HL-60 (cell line): ENCODE results near the gene OR52I2.

Experiments used
- DNase-seq, 2 experiments: peaks; one replicate each; pipeline ENCODE4 v3.0.0-alpha.2; 2010 to 2020; ENCODE audit warnings: low read depth in 1 of 2, low spot score in 1 of 2
- H3K27ac ChIP-seq: fragments of 250-450 bp; sonication (Bioruptor Pico); replicated peaks from 2 replicates; pipeline ENCODE4 v1.5.1; 2020; ENCODE audit warnings: mild to moderate bottlenecking, moderate library complexity
- H3K27me3 ChIP-seq: fragments of 250-450 bp; sonication (Bioruptor Pico); 2 replicates; pipeline ENCODE4 v1.5.1; 2021; ENCODE audit warnings: mild to moderate bottlenecking, moderate library complexity; ENCODE audit not compliant: insufficient read depth, poor library complexity, severe bottlenecking
- H3K4me3 ChIP-seq: replicated peaks from 2 replicates; pipeline ENCODE4 v1.5.1; 2011; ENCODE audit warnings: mild to moderate bottlenecking, control low read depth, low read length; ENCODE audit not compliant: insufficient read depth
- GABPA ChIP-seq: IDR thresholded peaks from 2 replicates; pipeline ENCODE4 v1.6.1; 2012; ENCODE audit warnings: low read depth
- POLR2AphosphoS5 ChIP-seq: IDR thresholded peaks from 2 replicates; pipeline ENCODE4 v1.6.1; 2012; ENCODE audit warnings: low read depth
- SPI1 ChIP-seq: IDR thresholded peaks from 2 replicates; pipeline ENCODE4 v1.6.1; 2012; ENCODE audit warnings: low read depth, mild to moderate bottlenecking, borderline replicate concordance
- TF ChIP-seq, protein P1 (sequence below): IDR thresholded peaks from one replicate; pipeline ENCODE4 v1.5.1; 2011; ENCODE audit warnings: low read length, control low read depth, inconsistent platforms; ENCODE audit not compliant: insufficient read depth
- TF ChIP-seq, protein P2 (sequence below): IDR thresholded peaks from 2 replicates; pipeline ENCODE4 v1.6.1; 2012; ENCODE audit warnings: low read depth; ENCODE audit not compliant: insufficient replicate concordance

The OR52I2 gene

DNA sequence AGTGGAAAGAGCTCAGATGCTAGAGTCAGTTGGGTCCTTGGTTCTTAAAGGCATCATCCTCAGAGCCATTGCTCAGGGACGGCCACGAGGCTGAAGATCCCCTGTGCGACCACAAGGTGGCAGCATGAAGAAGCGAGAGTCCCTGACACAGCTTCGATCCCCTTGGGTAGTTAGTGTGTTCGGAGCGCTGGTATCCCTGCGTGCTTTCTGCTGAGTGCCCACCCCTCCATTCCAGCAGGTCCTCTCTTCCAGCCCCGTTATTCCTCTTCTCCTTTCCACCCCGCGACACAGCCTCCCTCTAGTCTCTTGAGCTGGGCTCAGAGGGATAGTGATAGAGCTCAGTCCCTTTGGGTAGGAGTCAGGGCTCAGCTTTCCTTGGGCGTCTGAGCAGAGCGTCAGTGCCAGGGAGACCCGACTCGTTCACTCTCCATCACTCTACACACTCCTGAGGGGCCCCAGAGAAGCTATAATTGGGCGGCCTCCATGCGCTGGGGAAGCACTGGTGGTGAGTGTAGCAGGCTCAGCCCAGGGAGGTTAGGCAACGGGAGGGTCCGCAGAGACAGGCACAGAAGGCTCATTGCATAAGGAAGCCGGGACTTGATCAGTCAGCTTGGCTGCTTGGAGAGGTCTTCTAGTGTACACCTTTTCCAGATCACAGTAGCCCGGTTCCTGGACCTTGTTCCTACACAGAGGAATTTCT is 55.6 kb downstream of the OR52I2 start, which contains the start of gene OR51D1:
TSS of gene OR51D1 (plus strand) at position 516 of the 700 bp plus-strand sequence. CDS start 2,314 bp downstream, outside the sequence.
- Histone ChIP-seq H3K27ac (no peak within 1 kb of the TSS), H3K27me3 (no peaks in the 10 kb centered on the region), H3K4me3 (no peak within 1 kb of the TSS)
- TF ChIP-seq, protein P1, sequence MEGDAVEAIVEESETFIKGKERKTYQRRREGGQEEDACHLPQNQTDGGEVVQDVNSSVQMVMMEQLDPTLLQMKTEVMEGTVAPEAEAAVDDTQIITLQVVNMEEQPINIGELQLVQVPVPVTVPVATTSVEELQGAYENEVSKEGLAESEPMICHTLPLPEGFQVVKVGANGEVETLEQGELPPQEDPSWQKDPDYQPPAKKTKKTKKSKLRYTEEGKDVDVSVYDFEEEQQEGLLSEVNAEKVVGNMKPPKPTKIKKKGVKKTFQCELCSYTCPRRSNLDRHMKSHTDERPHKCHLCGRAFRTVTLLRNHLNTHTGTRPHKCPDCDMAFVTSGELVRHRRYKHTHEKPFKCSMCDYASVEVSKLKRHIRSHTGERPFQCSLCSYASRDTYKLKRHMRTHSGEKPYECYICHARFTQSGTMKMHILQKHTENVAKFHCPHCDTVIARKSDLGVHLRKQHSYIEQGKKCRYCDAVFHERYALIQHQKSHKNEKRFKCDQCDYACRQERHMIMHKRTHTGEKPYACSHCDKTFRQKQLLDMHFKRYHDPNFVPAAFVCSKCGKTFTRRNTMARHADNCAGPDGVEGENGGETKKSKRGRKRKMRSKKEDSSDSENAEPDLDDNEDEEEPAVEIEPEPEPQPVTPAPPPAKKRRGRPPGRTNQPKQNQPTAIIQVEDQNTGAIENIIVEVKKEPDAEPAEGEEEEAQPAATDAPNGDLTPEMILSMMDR = peak; percentile 98
- TF ChIP-seq, protein P2, sequence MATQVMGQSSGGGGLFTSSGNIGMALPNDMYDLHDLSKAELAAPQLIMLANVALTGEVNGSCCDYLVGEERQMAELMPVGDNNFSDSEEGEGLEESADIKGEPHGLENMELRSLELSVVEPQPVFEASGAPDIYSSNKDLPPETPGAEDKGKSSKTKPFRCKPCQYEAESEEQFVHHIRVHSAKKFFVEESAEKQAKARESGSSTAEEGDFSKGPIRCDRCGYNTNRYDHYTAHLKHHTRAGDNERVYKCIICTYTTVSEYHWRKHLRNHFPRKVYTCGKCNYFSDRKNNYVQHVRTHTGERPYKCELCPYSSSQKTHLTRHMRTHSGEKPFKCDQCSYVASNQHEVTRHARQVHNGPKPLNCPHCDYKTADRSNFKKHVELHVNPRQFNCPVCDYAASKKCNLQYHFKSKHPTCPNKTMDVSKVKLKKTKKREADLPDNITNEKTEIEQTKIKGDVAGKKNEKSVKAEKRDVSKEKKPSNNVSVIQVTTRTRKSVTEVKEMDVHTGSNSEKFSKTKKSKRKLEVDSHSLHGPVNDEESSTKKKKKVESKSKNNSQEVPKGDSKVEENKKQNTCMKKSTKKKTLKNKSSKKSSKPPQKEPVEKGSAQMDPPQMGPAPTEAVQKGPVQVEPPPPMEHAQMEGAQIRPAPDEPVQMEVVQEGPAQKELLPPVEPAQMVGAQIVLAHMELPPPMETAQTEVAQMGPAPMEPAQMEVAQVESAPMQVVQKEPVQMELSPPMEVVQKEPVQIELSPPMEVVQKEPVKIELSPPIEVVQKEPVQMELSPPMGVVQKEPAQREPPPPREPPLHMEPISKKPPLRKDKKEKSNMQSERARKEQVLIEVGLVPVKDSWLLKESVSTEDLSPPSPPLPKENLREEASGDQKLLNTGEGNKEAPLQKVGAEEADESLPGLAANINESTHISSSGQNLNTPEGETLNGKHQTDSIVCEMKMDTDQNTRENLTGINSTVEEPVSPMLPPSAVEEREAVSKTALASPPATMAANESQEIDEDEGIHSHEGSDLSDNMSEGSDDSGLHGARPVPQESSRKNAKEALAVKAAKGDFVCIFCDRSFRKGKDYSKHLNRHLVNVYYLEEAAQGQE = no peak
- DNase-seq = peak; percentile 28 to 61

DNA sequence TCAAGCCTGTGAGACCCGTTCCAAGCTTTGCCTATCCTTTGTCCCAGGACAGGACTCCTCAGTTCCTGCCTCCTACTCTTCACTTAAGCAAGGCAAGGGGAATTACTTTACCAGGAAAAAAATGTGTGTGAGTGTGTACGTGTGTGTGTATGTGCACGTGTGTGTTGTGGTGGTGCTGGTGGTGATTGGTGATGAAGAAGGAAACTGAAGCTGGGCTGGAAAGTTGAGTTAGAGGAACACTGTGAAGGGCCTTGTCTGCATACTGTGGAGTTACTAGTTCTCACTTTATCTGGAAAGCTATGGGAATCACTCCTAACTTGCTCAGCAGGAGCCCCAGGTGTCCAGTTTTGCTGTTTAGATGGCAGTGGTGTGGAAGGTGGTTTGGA is 56.1 kb downstream of the OR52I2 start:
- TF ChIP-seq POLR2AphosphoS5 (no peak), SPI1 (no peak), GABPA (no peak)
- TF ChIP-seq, protein P2 = no peak
- TF ChIP-seq, protein P1 = no peak
- Histone ChIP-seq H3K4me3 (no peak overlapping the region), H3K27ac (no peak overlapping the region), H3K27me3 (no peaks in the 10 kb centered on the region)
- DNase-seq = no peak

DNA sequence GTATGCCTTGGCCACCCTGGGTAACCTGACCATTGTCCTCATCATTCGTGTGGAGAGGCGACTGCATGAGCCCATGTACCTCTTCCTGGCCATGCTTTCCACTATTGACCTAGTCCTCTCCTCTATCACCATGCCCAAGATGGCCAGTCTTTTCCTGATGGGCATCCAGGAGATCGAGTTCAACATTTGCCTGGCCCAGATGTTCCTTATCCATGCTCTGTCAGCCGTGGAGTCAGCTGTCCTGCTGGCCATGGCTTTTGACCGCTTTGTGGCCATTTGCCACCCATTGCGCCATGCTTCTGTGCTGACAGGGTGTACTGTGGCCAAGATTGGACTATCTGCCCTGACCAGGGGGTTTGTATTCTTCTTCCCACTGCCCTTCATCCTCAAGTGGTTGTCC is 58.4 kb downstream of the OR52I2 start:
- TF ChIP-seq SPI1 (no peak), GABPA (no peak), POLR2AphosphoS5 (no peak)
- TF ChIP-seq, protein P2 = no peak
- TF ChIP-seq, protein P1 = no peak
- no peak for DNase-seq
- Histone ChIP-seq H3K27ac (no peak overlapping the region), H3K27me3 (no peaks in the 10 kb centered on the region), H3K4me3 (no peak overlapping the region)
